Neural progenitor cell (in vitro differentiated cells): ENCODE data around the gene ATAD3B.

ENCODE experiments used
- EZH2 ChIP-seq: fragments of 200-600 bp; sonication (generic); IDR thresholded peaks from 2 replicates; pipeline ENCODE4 v1.6.1; 2017; ENCODE audit warnings: antibody characterized with exemption, mild to moderate bottlenecking, moderate library complexity
- EZH2phosphoT487 ChIP-seq: fragments of 200-600 bp; sonication (generic); IDR thresholded peaks from 2 replicates; pipeline ENCODE4 v1.6.1; 2017; ENCODE audit warnings: antibody characterized with exemption
- TF ChIP-seq, protein P1 (sequence below): fragments of 200-600 bp; sonication (generic); IDR thresholded peaks from 2 replicates; pipeline ENCODE4 v1.5.1; 2017; ENCODE audit warnings: antibody characterized with exemption, mild to moderate bottlenecking

DNA sequence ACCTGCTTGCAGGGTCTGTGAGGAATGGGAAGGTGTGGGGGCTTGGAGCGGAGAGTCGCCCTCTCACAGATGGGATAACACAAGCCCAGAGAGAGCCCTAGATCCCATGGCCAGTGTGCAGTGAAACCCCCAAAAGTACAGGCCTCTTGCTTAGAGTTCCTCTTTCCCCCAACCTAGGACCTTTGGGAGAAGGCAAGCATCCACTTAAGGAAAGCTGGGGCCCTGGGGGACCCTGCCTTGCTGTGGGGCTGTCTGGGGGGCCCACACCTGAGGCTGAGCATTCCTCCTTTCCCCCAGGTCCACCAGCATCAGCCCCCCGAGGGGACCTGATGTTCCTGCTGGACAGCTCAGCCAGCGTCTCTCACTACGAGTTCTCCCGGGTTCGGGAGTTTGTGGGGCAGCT, 34.9 kb upstream of the ATAD3B start:
- TF ChIP-seq, protein P1, sequence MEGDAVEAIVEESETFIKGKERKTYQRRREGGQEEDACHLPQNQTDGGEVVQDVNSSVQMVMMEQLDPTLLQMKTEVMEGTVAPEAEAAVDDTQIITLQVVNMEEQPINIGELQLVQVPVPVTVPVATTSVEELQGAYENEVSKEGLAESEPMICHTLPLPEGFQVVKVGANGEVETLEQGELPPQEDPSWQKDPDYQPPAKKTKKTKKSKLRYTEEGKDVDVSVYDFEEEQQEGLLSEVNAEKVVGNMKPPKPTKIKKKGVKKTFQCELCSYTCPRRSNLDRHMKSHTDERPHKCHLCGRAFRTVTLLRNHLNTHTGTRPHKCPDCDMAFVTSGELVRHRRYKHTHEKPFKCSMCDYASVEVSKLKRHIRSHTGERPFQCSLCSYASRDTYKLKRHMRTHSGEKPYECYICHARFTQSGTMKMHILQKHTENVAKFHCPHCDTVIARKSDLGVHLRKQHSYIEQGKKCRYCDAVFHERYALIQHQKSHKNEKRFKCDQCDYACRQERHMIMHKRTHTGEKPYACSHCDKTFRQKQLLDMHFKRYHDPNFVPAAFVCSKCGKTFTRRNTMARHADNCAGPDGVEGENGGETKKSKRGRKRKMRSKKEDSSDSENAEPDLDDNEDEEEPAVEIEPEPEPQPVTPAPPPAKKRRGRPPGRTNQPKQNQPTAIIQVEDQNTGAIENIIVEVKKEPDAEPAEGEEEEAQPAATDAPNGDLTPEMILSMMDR: no peak
- no peak for TF ChIP-seq EZH2
- no peak for TF ChIP-seq EZH2phosphoT487
